ENCODE measurements around the gene EME1. TPM values are rescaled to one million over a fixed set of nuclear protein-coding genes. Genes with fewer than 3 reads are reported as not detected.

EME1 gene
- total RNA-seq, 1 donor from 2014 or later: 1.8 TPM

- Histone ChIP-seq H3K4me1 (no peaks in the 10 kb centered on the region), H3K9me3 (no peaks in the 10 kb centered on the region), H3K27me3 (ENCODE audit: low read depth) (no peaks in the 10 kb centered on the region), H3K36me3 (peaks cover 75% of the 10 kb centered on the region), H3K4me3 (no peak overlapping the region), H3K27ac (no peak overlapping the region)
- DNase-seq: no peak
- intact Hi-C loops (cut with DNase I): no loop called here
- no peak for TF ChIP-seq CTCF (IDR thresholded peaks at IDR 0.05)
- no peak for ATAC-seq
These were observed 17.7 kb upstream of the EME1 start for GRCh38 chr17:50355336-50355700.

- DNase-seq: no peak
- H3K36me3 ChIP-seq: peaks cover 77% of the 10 kb centered on the region
These were observed 17.2 kb upstream of the EME1 start for GRCh38 chr17:50355701-50356341.

GRCh38 chr17:50356418-50356817 lies 16.6 kb upstream of the EME1 start:
- Histone ChIP-seq H3K27ac (no peak overlapping the region), H3K36me3 (peaks cover 83% of the 10 kb centered on the region), H3K4me1 (no peaks in the 10 kb centered on the region), H3K27me3 (ENCODE audit: low read depth) (no peaks in the 10 kb centered on the region), H3K4me3 (no peak overlapping the region), H3K9me3 (no peaks in the 10 kb centered on the region)
- intact Hi-C loops (cut with DNase I): no loop called here
- no peak for ATAC-seq
- no peak for TF ChIP-seq CTCF (IDR thresholded peaks at IDR 0.05)
- DNase-seq: no peak

More at GRCh38 chr17:50355701-50356341, 17.2 kb upstream of the EME1 start:
- intact Hi-C loops (cut with DNase I): no loop called here
- H3K9me3 ChIP-seq: no peaks in the 10 kb centered on the region
- TF ChIP-seq CTCF (IDR thresholded peaks at IDR 0.05): no peak
- H3K4me1 ChIP-seq: no peaks in the 10 kb centered on the region
- no peak for ATAC-seq
- no peaks in the 10 kb centered on the region for H3K27me3 ChIP-seq (ENCODE audit: low read depth)
- no peak overlapping the region for H3K4me3 ChIP-seq
- no peak overlapping the region for H3K27ac ChIP-seq

GRCh38 chr17:50356892-50357510 lies 16.0 kb upstream of the EME1 start:
- no peak overlapping the region for H3K27ac ChIP-seq
- H3K27me3 ChIP-seq (ENCODE audit: low read depth): no peaks in the 10 kb centered on the region
- H3K9me3 ChIP-seq: no peaks in the 10 kb centered on the region
- no peak for TF ChIP-seq CTCF (IDR thresholded peaks at IDR 0.05)
- H3K4me1 ChIP-seq: no peaks in the 10 kb centered on the region
- DNase-seq: no peak
- no peak overlapping the region for H3K4me3 ChIP-seq
- intact Hi-C loops (cut with DNase I): no loop called here
- ATAC-seq: no peak
- H3K36me3 ChIP-seq: peaks cover 82% of the 10 kb centered on the region

- no peak overlapping the region for H3K27ac ChIP-seq
- TF ChIP-seq CTCF (IDR thresholded peaks at IDR 0.05): no peak
- ATAC-seq (no peak), DNase-seq (no peak)
- intact Hi-C loops (cut with DNase I): no loop called here
- H3K36me3 ChIP-seq: peaks cover 78% of the 10 kb centered on the region
- H3K4me1 ChIP-seq: peaks cover 7% of the 10 kb centered on the region
- no peak overlapping the region for H3K4me3 ChIP-seq
- no peaks in the 10 kb centered on the region for H3K27me3 ChIP-seq (ENCODE audit: low read depth)
- no peaks in the 10 kb centered on the region for H3K9me3 ChIP-seq
These were observed 14.9 kb upstream of the EME1 start for GRCh38 chr17:50358177-50358576.
